ENCODE measurements around the gene INAVA.

Gene INAVA

DNA sequence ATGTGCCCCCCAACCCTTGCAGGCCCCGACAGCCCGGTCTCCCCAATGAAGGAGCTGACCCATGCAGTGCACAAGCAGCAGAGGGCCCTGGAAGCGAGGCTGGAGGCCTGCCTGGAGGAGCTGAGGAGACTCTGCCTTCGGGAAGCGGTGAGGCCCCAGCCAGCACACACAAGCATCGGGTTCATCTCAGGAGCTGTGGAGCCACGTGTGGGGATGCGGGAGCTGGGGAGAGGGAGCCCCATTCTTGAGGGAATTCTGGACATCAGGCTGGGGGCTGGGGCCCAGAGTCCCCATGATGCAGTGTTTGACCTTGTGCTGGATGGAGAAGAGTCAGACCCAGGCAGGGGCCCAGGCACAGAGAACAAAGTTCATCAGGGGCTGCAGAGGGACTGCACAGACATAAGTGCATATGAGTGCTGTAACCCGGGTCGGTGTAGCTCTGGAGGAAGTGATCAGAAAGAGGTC is 4.8 kb downstream of the INAVA start:
- H3K27me3 ChIP-seq (ENCODE audit: low read depth, low read length), result peaks cover 75% of the 10 kb centered on the region
- no peak overlapping the region for H3K4me2 ChIP-seq (ENCODE audit: low read length)
- H3K9ac ChIP-seq (ENCODE audit: low read length), result no peak overlapping the region
- H4K20me1 ChIP-seq (ENCODE audit: insufficient read depth, low read length), result peaks cover 4% of the 10 kb centered on the region; the same call in 1 of the 2 replicates
- no peak overlapping the region for H3K27ac ChIP-seq (ENCODE audit: low read length)
- no peak for TF ChIP-seq CTCF (IDR thresholded peaks at IDR 0.05; ENCODE audit: low read depth, low read length)
- TF ChIP-seq EZH2phosphoT487 (IDR thresholded peaks at IDR 0.05; ENCODE audit: low read depth), result no peak
- H3K9me3 ChIP-seq (ENCODE audit: insufficient read depth, low read length), result no peaks in the 10 kb centered on the region
- H3K36me3 ChIP-seq (replicated peaks; ENCODE audit: low read depth, low read length), result no peaks in the 10 kb centered on the region
- H3K79me2 ChIP-seq (ENCODE audit: low read length), result no peaks in the 10 kb centered on the region
- peaks cover 30% of the 10 kb centered on the region for H3K4me1 ChIP-seq (ENCODE audit: low read length)
- H3K4me3 ChIP-seq (ENCODE audit: low read length), result no peak overlapping the region
- no peak overlapping the region for H2AFZ ChIP-seq (ENCODE audit: low read depth, low read length)

DNA sequence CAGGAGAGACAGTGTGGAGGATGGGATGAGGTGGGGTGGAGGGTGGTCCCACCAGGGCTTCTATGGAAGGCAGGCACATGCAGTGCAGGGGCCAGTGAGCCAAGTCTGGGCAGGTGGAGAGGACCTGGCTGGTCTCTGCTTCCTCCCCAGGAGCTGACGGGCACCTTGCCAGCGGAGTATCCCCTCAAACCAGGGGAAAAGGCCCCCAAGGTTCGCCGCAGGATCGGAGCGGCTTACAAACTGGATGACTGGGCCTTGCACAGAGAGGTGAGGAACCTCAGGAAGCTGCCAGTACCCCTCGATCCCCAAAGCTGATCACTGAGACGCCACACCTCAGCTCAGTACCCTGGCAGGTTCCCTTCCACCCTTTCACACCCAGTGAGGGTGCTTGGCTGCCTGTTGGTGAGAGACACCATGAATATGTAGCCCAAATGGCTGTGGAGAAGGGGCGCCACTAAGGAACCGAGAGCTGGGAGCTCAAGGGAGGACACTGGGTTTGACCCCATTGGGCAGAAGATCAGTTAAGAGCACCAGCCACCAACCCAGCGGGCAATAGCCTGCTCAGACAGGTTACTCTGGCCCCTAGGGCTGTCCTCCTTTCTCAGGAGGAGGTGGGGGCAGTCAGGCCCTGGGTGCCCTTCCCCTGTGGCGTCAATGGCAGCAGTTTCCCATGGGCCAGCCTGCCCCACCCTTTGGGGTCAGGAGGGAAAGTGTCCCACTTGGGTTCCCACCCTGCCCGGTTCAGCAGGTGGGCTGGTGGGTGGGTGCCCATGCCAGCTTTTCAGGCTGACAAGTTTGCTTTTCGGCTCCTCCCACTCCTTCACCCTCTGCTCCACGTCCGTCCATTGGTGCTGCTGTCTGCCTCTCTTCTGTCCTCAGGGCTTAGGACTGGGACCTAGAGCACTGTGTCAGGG is 5.5 kb downstream of the INAVA start:
- Histone ChIP-seq H3K36me3 (replicated peaks; ENCODE audit: low read depth, low read length) (no peaks in the 10 kb centered on the region), H3K27ac (ENCODE audit: low read length) (no peak overlapping the region), H2AFZ (ENCODE audit: low read depth, low read length) (no peak overlapping the region), H3K4me1 (ENCODE audit: low read length) (peaks cover 23% of the 10 kb centered on the region), H3K79me2 (ENCODE audit: low read length) (no peaks in the 10 kb centered on the region), H3K4me2 (ENCODE audit: low read length) (no peak overlapping the region), H3K9ac (ENCODE audit: low read length) (no peak overlapping the region), H3K9me3 (ENCODE audit: insufficient read depth, low read length) (no peaks in the 10 kb centered on the region), H3K4me3 (ENCODE audit: low read length) (no peak overlapping the region), H4K20me1 (ENCODE audit: insufficient read depth, low read length) (peaks cover 4% of the 10 kb centered on the region; the same call in 1 of the 2 replicates), H3K27me3 (ENCODE audit: low read depth, low read length) (peaks cover 75% of the 10 kb centered on the region)
- TF ChIP-seq CTCF (IDR thresholded peaks at IDR 0.05; ENCODE audit: low read depth, low read length), result no peak
- no peak for TF ChIP-seq EZH2phosphoT487 (IDR thresholded peaks at IDR 0.05; ENCODE audit: low read depth)

- Histone ChIP-seq H3K27ac (ENCODE audit: low read length) (no peak overlapping the region), H3K4me3 (ENCODE audit: low read length) (no peak overlapping the region), H4K20me1 (ENCODE audit: insufficient read depth, low read length) (peaks cover 4% of the 10 kb centered on the region; the same call in 1 of the 2 replicates), H3K4me2 (ENCODE audit: low read length) (no peak overlapping the region), H3K27me3 (ENCODE audit: low read depth, low read length) (peaks cover 77% of the 10 kb centered on the region), H3K4me1 (ENCODE audit: low read length) (peaks cover 23% of the 10 kb centered on the region), H3K9ac (ENCODE audit: low read length) (no peak overlapping the region), H3K36me3 (replicated peaks; ENCODE audit: low read depth, low read length) (no peaks in the 10 kb centered on the region), H3K79me2 (ENCODE audit: low read length) (no peaks in the 10 kb centered on the region), H3K9me3 (ENCODE audit: insufficient read depth, low read length) (no peaks in the 10 kb centered on the region), H2AFZ (ENCODE audit: low read depth, low read length) (no peak overlapping the region)
- TF ChIP-seq EZH2phosphoT487 (IDR thresholded peaks at IDR 0.05; ENCODE audit: low read depth), result no peak
- no peak for TF ChIP-seq CTCF (IDR thresholded peaks at IDR 0.05; ENCODE audit: low read depth, low read length)
Observed at GRCh38 chr1:200900877-200901276, 6.2 kb downstream of the INAVA start.

DNA sequence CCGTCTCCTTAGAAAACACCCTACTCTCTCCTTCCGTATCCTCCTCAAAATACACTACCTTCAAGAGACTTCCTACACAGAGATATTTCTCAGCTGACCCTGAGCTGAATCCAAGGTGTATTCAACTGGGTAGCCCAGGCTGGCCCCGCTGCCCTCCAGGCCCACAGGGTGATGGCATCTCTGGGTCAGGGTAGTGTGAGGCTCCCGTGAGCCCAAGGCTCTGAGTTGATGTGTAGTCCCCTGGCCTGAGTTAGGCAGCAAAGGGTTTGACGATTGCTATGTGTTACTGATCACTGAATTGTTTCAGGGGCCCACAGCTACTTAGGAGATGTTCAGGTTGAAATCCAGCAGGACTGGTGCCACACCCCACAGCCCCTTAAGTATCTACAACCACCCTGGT is 6.7 kb downstream of the INAVA start:
- Histone ChIP-seq H3K27me3 (ENCODE audit: low read depth, low read length) (peaks cover 79% of the 10 kb centered on the region), H3K9ac (ENCODE audit: low read length) (no peak overlapping the region), H3K36me3 (replicated peaks; ENCODE audit: low read depth, low read length) (no peaks in the 10 kb centered on the region), H2AFZ (ENCODE audit: low read depth, low read length) (no peak overlapping the region), H3K4me1 (ENCODE audit: low read length) (peaks cover 20% of the 10 kb centered on the region), H3K4me3 (ENCODE audit: low read length) (no peak overlapping the region), H3K9me3 (ENCODE audit: insufficient read depth, low read length) (no peaks in the 10 kb centered on the region), H3K27ac (ENCODE audit: low read length) (no peak overlapping the region), H3K79me2 (ENCODE audit: low read length) (no peaks in the 10 kb centered on the region), H3K4me2 (ENCODE audit: low read length) (no peak overlapping the region), H4K20me1 (ENCODE audit: insufficient read depth, low read length) (peaks cover 4% of the 10 kb centered on the region; the same call in 1 of the 2 replicates)
- TF ChIP-seq EZH2phosphoT487 (IDR thresholded peaks at IDR 0.05; ENCODE audit: low read depth) (no peak), CTCF (IDR thresholded peaks at IDR 0.05; ENCODE audit: low read depth, low read length) (no peak)
